ENCODE results near the gene ANKK1.

The ANKK1 gene, protein sequence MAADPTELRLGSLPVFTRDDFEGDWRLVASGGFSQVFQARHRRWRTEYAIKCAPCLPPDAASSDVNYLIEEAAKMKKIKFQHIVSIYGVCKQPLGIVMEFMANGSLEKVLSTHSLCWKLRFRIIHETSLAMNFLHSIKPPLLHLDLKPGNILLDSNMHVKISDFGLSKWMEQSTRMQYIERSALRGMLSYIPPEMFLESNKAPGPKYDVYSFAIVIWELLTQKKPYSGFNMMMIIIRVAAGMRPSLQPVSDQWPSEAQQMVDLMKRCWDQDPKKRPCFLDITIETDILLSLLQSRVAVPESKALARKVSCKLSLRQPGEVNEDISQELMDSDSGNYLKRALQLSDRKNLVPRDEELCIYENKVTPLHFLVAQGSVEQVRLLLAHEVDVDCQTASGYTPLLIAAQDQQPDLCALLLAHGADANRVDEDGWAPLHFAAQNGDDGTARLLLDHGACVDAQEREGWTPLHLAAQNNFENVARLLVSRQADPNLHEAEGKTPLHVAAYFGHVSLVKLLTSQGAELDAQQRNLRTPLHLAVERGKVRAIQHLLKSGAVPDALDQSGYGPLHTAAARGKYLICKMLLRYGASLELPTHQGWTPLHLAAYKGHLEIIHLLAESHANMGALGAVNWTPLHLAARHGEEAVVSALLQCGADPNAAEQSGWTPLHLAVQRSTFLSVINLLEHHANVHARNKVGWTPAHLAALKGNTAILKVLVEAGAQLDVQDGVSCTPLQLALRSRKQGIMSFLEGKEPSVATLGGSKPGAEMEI

GRCh38 chr11:113387605-113388211 lies at the start of gene ANKK1:
Gene ANKK1 (plus strand): TSS chr11:113387779. CDS start chr11:113387885, 106 bp downstream.
- no peak for DNase-seq (ENCODE audit: low read depth)

DNA sequence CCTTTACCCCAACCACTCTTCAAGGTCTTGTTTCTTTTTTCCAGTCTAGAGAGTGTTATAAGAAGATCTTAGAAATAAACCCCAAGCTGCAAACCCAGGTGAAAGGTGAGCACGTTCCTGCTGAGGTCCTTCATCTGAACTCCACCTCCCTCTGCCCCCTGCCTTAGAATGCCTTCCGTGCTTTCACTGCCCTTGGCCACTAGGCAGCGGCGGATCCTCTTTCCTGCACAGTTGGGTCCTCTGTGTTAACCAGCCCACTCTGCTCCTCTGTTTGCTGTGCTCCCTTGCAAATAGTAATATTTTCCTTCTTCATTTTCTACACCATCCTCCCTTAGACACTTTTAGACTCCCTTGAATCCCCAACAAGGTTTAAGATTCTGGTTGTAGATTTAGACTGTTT lies 48.8 kb upstream of the ANKK1 start:
- no peak for DNase-seq (ENCODE audit: low read depth)

GRCh38 chr11:113339929-113340589 lies 47.5 kb upstream of the ANKK1 start:
- DNase-seq (ENCODE audit: low read depth) = no peak

DNA sequence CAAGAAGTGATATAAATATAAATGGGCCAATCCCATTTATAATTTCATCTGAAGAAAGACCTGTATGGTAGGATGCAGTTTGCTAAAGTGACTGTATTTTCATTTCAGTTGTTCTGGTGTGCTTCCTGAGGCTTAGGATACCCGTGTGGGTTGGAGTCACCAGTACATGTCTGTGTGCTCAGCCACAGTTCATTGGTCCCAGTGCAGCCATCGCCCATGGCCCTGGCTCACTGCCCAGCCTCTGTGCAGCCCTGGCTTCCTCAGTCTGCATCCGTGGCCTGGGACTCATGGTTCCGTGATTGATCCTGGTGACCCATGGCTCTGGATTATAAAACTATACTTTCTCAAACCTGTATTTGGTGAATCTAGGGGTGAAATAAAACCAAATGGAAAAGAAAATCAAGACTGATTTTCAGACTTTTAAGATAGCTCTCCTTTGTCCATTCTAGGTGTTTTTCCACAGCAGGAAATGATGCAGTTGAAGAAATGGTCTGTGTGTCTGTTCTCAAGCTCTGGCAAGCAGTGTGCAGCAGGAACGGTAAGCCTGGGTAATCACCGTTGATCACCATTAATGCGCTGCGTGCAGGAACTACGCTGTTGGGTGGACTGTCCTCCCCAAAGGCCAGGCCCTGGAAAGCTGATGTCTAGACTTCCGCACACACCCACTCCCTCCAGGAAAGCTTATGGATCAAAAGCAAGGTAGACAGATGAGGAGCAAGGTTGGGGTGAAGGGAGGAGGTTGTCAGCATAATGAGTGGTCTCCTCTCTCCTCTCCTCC lies 46.0 kb upstream of the ANKK1 start:
- DNase-seq (ENCODE audit: low read depth) = no peak

DNA sequence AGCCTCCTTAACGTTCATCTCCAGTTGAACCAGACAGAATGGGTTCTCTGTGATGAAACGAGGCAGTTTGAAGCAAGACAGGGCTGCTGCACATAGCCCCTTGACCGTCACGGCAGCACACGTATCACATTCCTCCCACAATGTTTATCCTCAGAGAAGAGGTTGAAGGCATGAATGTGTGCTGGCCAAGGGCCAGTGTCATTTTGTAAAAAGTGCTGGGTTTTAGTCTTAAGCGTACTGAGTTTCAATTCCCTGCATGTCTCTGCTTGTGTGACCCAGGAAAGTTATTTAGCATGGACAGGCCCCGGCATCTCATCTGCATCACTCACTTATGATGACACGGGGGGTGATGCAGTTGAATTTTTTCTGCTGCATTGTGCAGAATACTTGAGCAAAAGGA lies 41.6 kb upstream of the ANKK1 start:
- DNase-seq (ENCODE audit: low read depth) = no peak

- no peak for DNase-seq (ENCODE audit: low read depth)
Measured at GRCh38 chr11:113349528-113349927, 38.1 kb upstream of the ANKK1 start.

- no peak for DNase-seq (ENCODE audit: low read depth)
Measured at GRCh38 chr11:113350336-113351067, 37.1 kb upstream of the ANKK1 start.

DNA sequence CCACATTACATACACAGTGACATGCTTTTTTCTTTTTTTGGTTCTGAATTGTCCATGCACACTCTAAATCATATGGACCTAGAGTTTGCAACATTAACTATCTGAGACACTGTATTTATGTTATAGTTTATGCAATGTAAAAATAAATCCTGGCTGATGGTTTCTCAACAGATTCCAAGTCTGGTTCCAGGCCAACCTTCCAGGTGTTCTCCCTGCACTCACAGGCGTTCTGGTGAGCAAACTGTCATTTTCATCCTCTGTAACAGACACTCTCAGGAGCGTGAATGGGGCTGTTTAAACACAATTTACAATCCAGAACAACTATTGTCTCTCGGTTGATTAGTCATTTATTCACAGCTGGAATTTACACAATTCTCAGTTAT lies 36.5 kb upstream of the ANKK1 start:
- DNase-seq (ENCODE audit: low read depth) = no peak

DNA sequence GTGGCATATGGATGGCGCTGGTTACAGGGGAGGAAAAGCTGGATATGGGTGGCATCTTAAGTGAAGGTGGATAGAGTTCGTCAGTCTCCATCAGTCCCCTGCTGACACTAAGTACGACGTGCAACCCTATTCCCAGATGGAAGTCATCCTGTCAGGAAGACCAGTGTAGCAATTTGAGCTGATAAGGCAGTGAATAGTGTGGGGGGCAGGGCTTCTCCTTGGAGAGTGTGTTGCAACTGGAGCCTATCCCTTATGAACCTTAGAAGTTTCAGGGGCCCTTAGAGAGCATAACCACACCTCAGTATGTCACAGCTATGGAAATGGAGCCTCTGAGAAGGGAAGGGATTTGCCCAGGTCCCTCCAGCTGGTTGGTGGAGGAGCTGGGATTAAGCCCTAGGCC lies 36.1 kb upstream of the ANKK1 start:
- no peak for DNase-seq (ENCODE audit: low read depth)

- no peak for DNase-seq (ENCODE audit: low read depth)
Measured at GRCh38 chr11:113356203-113356602, 31.4 kb upstream of the ANKK1 start.

- DNase-seq (ENCODE audit: low read depth) = peak; percentile 5
Measured at GRCh38 chr11:113363406-113363805, 24.2 kb upstream of the ANKK1 start.

- no peak for DNase-seq (ENCODE audit: low read depth)
Measured at GRCh38 chr11:113363996-113364641, 23.5 kb upstream of the ANKK1 start.

GRCh38 chr11:113365895-113366294 lies 21.7 kb upstream of the ANKK1 start:
- DNase-seq (ENCODE audit: low read depth) = no peak

- no peak for DNase-seq (ENCODE audit: low read depth)
Measured at GRCh38 chr11:113369411-113369810, 18.2 kb upstream of the ANKK1 start.

- no peak for DNase-seq (ENCODE audit: low read depth)
Measured at GRCh38 chr11:113370634-113371033, 16.9 kb upstream of the ANKK1 start.

GRCh38 chr11:113372309-113372708 lies 15.3 kb upstream of the ANKK1 start:
- DNase-seq (ENCODE audit: low read depth) = no peak

- DNase-seq (ENCODE audit: low read depth) = no peak
Measured at GRCh38 chr11:113373306-113373705, 14.3 kb upstream of the ANKK1 start.

GRCh38 chr11:113373981-113374560 lies 13.5 kb upstream of the ANKK1 start:
- peak; percentile 3 for DNase-seq (ENCODE audit: low read depth)

DNA sequence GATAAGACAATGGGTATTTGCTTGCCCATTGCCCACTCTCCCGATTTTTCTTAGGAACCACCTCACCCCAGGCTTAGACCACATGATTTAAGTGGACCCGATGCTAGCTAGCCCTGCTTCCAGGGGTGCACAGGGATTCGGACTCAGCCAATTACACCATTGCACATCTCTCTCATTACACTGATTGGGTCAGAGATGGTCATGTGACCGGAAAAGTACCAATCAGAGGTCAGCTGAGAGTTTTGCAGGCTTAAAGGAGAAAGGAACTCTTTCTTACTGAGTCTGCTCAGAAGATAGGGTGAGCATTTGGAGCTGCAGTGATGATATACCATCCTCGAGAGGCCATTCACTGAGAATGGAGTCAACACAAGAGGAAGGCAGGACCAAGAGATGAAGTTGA lies 12.2 kb upstream of the ANKK1 start:
- DNase-seq (ENCODE audit: low read depth) = peak; percentile 27

GRCh38 chr11:113376156-113376555 lies 11.4 kb upstream of the ANKK1 start:
- peak; percentile 5 for DNase-seq (ENCODE audit: low read depth)

Measured in CMK (cell line).